HEK293T (cell line): ENCODE results near the gene NUDT22.

Experiments used
- ARNT ChIP-seq: fragments of 450-650 bp; IDR thresholded peaks from 2 replicates; pipeline ENCODE4 v1.6.1; 2017; ENCODE audit warnings: mild to moderate bottlenecking
- BHLHE40 ChIP-seq: fragments of 450-650 bp; IDR thresholded peaks from 2 replicates; pipeline ENCODE4 v1.6.1; 2016; ENCODE audit warnings: mild to moderate bottlenecking, moderate library complexity, borderline replicate concordance
- ELF4 ChIP-seq: fragments of 450-650 bp; IDR thresholded peaks from 2 replicates; pipeline ENCODE4 v1.6.1; 2017; ENCODE audit warnings: antibody characterized with exemption
- FOXA1 ChIP-seq: fragments of 450-650 bp; IDR thresholded peaks from 2 replicates; pipeline ENCODE4 v1.6.1; 2016; ENCODE audit warnings: mild to moderate bottlenecking
- FOXK2 ChIP-seq: fragments of 450-650 bp; IDR thresholded peaks from 2 replicates; pipeline ENCODE4 v1.6.1; 2016; ENCODE audit warnings: mild to moderate bottlenecking
- FOXM1 ChIP-seq: fragments of 450-650 bp; IDR thresholded peaks from 2 replicates; pipeline ENCODE4 v1.6.1; 2017; ENCODE audit warnings: mild to moderate bottlenecking, borderline replicate concordance
- HDGF ChIP-seq: fragments of 450-650 bp; IDR thresholded peaks from 2 replicates; pipeline ENCODE4 v1.6.1; 2017; ENCODE audit warnings: antibody characterized with exemption, borderline replicate concordance
- NFRKB ChIP-seq: fragments of 450-650 bp; IDR thresholded peaks from 2 replicates; pipeline ENCODE4 v1.6.1; 2016; ENCODE audit warnings: mild to moderate bottlenecking, moderate library complexity
- SP1 ChIP-seq: fragments of 450-650 bp; IDR thresholded peaks from 2 replicates; pipeline ENCODE4 v1.6.1; 2017
- SUZ12 ChIP-seq: fragments of 450-650 bp; IDR thresholded peaks from 2 replicates; pipeline ENCODE4 v1.6.1; 2016; ENCODE audit warnings: mild to moderate bottlenecking
- TARDBP ChIP-seq: fragments of 450-650 bp; IDR thresholded peaks from 2 replicates; pipeline ENCODE4 v1.6.1; 2016
- ZNF384 ChIP-seq: fragments of 450-650 bp; IDR thresholded peaks from 2 replicates; pipeline ENCODE4 v1.6.1; 2016

GRCh38 chr11:64224151-64224890 is 1.8 kb upstream of the NUDT22 start:
- no peak for TF ChIP-seq ZNF384
- no peak for TF ChIP-seq TARDBP
- TF ChIP-seq ELF4, result no peak
- TF ChIP-seq FOXM1, result no peak
- TF ChIP-seq HDGF, result no peak
- no peak for TF ChIP-seq NFRKB
- no peak for TF ChIP-seq SUZ12
- TF ChIP-seq BHLHE40, result no peak
- TF ChIP-seq FOXK2, result no peak
- no peak for TF ChIP-seq SP1
- TF ChIP-seq FOXA1, result no peak
- TF ChIP-seq ARNT, result no peak
